ENCODE results near the gene NADK2. TPM values are rescaled to one million over a fixed set of nuclear protein-coding genes. Genes with fewer than 3 reads are reported as not detected.

NADK2 gene
- total and polyA plus RNA-seq, 9 of the 15 experiments (the other 6 are each of a cell fraction or from before 2014, with no cell fraction given) = 10.6 to 41.0 (median 24.0) TPM

DNA sequence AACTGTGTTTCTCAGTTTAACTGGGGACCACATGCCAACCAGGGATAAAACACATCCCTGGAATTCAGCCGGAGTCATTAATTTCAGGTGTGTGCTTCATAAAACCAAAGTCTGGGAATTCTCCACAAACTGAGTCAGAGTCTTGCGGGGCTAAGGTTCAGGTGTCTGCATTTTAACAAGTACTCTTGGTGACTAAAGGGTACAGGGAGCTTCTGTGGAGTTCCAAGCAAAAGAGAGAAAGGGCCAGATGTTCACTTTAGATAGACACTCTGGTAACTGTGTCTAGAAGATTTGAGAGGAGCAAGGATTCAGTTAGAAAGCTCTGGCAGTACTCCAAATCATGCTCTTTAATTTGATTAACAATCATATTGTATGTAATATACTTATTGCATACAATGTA is 4.0 kb downstream of the NADK2 start:
- CTCF ChIA-PET (ENCODE audit: low intra/inter-chr PET ratio) = no interaction called here
- Histone ChIP-seq H3K9me1 (ENCODE audit: control insufficient read depth, insufficient read depth, low read length) (no peaks in the 10 kb centered on the region), H2AFZ (ENCODE audit: low read depth, low read length) (0 out of 2 replicates have a peak overlapping the region, but pooled peaks have one; percentile 29), H3K36me3 (ENCODE audit: control insufficient read depth, insufficient read depth, low read length) (0 out of 3 replicates have a peak, but pooled peaks cover 3% of the 10 kb centered on the region), H3K4me2 (ENCODE audit: insufficient read depth, low read length) (peak overlapping the region; percentile 57), H4K20me1 (replicated peaks; ENCODE audit: control insufficient read depth, insufficient read depth, low read length) (no peaks in the 10 kb centered on the region), H3K4me3 (no peak overlapping the region), H3K27me3 (ENCODE audit: control insufficient read depth in 2 of 2, insufficient read depth in 2 of 2, low read length in 2 of 2) (no peaks in the 10 kb centered on the region), H3K9me3 (replicated peaks; ENCODE audit: control insufficient read depth, insufficient read depth, low read depth, low read length) (peaks cover 3% of the 10 kb centered on the region; the same call in 1 of the 2 replicates), H3K4me1 (replicated peaks in 1 of 2; ENCODE audit: control insufficient read depth in 2 of 2, insufficient read depth in 2 of 2, low read length in 2 of 2) (peaks cover 21 to 41% of the 10 kb centered on the region in 2 experiments), H3K9ac (ENCODE audit: insufficient read depth in 1 of 2, low read depth in 2 of 2, low read length in 2 of 2) (peak overlapping the region in 1 of 2 experiments; percentile 6; a peak in 2 of 4 replicates), H3K27ac (ENCODE audit: extremely low read depth, low read depth, low read length) (peak overlapping the region; percentile 54; the same call in 1 of the 3 replicates), H3K79me2 (ENCODE audit: control insufficient read depth, insufficient read depth, low read length) (peaks cover 74% of the 10 kb centered on the region)
- DNase-seq (ENCODE audit: extremely low read depth in 1 of 4, low spot score in 3 of 4) (peak; percentile 20 to 80 (median 41)), FAIRE-seq (peak; percentile 54), ATAC-seq (peak; percentile 21)
- POLR2A ChIA-PET = interaction anchor here (0.8 to 9.0 kb wide), 7 partner anchors 8 to 264 kb away, joined by 3 to 71 read pairs (median 4); no protein-coding TSS in a partner anchor
- BruUV-seq (replicated peaks) = no TSS peak
- intact Hi-C loops (cut with micrococcal nuclease) = loop anchor here (10.0 kb wide), 1 partner anchor 637 kb away; the partner anchor contains the start of gene NIPBL
- in situ Hi-C loops (cut with MboI) = no loop called here
- 0% methylated on average over 2 of the region's 2 CpGs for WGBS (ENCODE audit: insufficient coverage, low coverage, missing lambda C conversion rate)
- TF ChIP-seq, protein P1, sequence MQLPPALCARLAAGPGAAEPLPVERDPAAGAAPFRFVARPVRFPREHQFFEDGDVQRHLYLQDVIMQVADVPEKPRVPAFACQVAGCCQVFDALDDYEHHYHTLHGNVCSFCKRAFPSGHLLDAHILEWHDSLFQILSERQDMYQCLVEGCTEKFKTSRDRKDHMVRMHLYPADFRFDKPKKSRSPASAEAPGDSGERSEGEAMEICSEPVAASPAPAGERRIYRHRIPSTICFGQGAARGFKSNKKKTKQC (CRISPR knock-in tag; IDR thresholded peaks at IDR 0.05) = no peak
- TF ChIP-seq NCOR1 (IDR thresholded peaks at IDR 0.05) = peak; percentile 69
- TF ChIP-seq EP300 (IDR thresholded peaks at IDR 0.05; ENCODE audit: low read length) = peak; percentile 83
- no peak for TF ChIP-seq RAD21 (CRISPR knock-in tag; conservative IDR thresholded peaks at IDR 0.05 in 1 of 2, IDR thresholded peaks at IDR 0.05 in 1 of 2)
- peak; percentile 38 for TF ChIP-seq CCNT2 (IDR thresholded peaks at IDR 0.05; ENCODE audit: borderline replicate concordance, extremely low read depth, insufficient read length, low read depth, low read length)
- TF ChIP-seq MECOM (CRISPR knock-in tag; IDR thresholded peaks at IDR 0.05) = 0 out of 2 replicates have a peak, but pooled peaks have one; percentile 39
- TF ChIP-seq RCOR1 (IDR thresholded peaks at IDR 0.05; ENCODE audit: borderline replicate concordance in 1 of 2, low read depth in 2 of 2, low read length in 2 of 2) = peak in 1 of 2 experiments; percentile 80; a peak in 1 of 4 replicates
- TF ChIP-seq KLF1 (tag; IDR thresholded peaks at IDR 0.05) = no peak
- no peak for TF ChIP-seq NR2C2 (CRISPR knock-in tag; IDR thresholded peaks at IDR 0.05)
- peak; percentile 27; the same call in 1 of the 2 replicates for TF ChIP-seq NR2C2 (tag; IDR thresholded peaks at IDR 0.05)
- TF ChIP-seq, protein P2, sequence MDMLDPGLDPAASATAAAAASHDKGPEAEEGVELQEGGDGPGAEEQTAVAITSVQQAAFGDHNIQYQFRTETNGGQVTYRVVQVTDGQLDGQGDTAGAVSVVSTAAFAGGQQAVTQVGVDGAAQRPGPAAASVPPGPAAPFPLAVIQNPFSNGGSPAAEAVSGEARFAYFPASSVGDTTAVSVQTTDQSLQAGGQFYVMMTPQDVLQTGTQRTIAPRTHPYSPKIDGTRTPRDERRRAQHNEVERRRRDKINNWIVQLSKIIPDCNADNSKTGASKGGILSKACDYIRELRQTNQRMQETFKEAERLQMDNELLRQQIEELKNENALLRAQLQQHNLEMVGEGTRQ (CRISPR knock-in tag; IDR thresholded peaks at IDR 0.05) = no peak
- peak; percentile 84 for TF ChIP-seq TCF3 (CRISPR knock-in tag; IDR thresholded peaks at IDR 0.05)
- TF ChIP-seq PTBP1 (IDR thresholded peaks at IDR 0.05; ENCODE audit: low read depth, low read length) = no peak
- TF ChIP-seq MAZ (CRISPR knock-in tag; conservative IDR thresholded peaks at IDR 0.05 in 1 of 2, IDR thresholded peaks at IDR 0.05 in 1 of 2) = no peak; a peak in 2 of 4 replicates

Measured in K562 (cell line).